ELR (cell line): ENCODE results near the gene GAB2.

Source experiments
- DNase-seq: peaks from one replicate; pipeline ENCODE4 v3.0.0-alpha.2; 2015; ENCODE audit warnings: low read depth

Gene GAB2

DNA sequence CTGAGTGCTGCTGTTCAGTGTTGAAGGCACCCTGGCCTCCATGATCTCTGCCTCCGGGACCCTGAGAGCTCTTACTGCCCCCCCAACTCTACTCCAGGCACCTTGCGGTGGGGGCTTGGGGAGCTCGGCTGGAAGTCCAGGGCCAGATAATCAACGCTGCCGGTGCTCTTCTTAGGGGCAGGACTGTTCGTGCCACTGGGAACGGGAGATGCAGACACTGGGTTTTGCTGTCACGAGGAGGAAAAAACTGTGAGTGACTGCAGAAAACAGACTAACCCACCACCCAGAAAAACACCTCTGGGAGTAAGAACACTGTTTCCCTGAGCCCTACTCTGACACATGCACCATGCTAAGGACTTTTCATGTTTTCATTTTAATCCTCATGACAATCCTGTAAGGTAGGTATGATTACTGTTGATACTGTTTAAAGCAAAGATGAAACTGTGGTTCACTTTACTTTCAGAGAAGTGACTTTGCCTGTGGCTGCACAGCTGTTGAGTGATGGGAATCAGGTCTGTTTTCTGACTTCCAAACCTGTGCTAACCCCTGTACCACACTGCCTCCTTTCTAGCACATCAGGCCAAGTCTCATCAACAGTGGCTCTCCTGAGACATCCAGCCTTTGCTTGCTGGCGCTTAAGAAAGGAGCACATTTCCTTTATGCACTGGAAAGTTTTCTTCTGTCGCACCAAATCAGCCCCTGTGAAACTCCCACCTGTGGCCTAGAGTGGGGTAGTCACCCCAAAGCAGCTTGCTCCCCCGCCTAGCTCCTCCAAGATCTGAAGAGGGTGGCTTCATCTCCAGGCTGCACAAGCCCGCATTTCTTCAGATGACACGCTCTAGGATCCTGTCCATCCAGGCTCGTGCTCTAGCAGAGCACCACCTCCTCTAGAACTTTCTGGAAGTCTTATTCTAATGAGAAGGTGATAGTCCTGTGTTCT, 197.1 kb downstream of the GAB2 start:
- DNase-seq, result no peak

DNA sequence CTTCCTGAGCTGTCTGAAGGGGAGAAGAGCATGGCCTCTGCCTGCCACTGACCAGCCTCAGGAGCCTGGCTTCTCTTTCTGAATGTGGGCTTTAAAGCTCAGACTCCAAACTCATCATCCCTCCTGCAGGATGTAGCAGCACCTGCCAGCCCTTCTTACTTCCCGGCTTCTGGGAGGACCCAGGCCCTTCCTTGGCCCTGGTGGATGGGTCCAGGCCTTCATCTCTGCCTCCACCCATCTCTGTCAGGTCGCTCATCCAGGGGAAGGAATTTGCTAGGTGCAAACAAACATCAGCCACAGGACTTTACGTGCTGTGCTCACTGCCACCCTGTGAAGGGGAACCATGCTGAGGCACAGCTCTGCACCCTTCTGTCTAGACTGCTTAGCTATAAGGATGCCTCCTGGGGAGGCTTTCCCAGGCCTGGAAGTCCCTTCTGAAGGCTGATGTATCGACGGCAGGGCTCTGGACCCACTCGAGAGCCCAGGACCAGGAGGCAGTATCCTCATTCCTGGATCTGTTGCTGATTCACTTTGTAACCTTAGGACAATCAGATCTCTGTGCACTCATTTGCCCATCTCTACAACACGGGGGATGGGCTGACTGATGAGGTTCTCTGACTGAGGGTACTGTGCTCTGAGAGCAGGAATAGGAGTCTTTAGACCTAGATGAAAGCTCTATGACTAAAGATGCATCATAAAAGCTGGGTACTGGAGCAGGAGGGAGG, 198.0 kb downstream of the GAB2 start:
- DNase-seq, result peak; percentile 13

DNA sequence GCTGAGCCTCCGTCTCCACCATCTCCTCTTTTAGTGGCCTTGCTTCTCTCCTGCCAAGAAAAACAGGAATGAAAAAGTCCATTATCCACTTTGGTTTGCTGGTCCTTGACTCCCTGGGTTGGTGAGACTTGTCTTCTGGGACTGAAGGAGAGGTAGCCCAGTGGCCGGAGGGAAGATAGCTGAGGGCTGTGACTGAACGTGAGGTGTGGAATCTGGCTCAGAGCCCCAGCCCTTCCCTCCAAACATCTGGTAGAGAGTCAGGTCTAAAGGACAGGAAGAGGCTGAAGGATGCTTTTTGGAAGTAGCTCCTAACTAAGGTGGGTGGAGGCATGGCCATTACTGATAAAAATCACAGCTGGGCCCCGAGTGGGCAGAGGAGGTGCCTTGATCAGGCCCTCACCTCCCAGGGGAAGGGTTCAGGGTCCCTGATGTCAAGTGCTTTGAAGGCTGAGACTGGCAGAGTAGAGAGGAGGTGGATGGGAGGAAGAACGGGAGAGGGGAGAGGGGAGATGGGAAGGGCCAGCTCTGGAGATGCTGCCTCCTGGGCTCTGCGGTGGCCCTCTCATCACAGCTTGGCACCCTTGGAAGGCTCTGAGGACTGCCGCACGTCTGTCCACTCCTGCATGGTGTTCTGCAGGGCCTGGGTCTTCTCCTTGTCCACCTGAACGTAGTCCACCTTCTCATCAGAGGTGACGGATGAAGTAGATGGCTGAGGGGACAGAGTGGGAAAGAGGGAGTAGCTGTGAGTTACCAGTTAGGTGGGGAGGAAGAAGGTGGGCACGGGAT, 198.7 kb downstream of the GAB2 start:
- DNase-seq, result no peak

DNA sequence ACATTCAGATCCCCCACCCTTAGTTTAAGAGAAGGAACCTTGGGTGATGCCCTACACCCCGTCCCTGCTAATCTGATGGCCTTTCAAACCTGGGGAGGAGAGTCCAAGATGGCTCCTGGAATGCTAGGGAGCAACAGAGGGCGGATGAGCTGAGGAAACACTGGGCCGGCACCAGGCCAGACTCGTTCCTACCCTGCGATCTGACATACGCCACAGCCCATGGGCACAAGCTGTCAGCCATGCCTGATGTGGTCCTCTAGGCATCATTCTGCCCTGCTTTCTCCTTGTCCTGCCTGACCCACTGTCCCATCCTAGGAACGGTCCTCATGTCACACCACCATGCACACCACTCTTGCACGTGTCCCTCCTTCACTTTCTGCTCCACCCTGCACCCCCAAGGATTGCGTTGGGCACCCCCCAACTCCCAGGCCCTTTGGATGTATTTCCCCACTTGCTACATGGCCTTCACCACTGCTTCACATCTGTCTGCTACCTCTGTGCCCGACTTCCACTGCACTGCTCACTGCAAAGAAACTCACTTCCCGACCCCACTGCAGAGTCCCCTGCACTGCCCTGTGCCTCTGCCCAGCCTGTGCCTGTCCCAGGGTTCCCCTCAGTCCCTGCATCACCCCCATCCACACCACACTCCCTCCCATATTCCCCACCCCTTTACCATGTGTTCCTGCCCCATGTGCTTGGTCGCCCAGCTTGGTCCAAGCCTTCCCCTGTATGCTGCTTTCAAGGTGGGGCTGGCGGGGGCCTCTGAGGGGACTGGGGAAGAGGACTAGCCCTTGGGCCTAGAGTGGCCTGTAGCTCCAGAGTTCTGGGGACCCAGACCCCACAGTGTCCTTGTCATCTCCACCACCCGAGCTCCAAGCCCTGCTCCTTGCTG, 199.7 kb downstream of the GAB2 start:
- DNase-seq, result no peak

DNA sequence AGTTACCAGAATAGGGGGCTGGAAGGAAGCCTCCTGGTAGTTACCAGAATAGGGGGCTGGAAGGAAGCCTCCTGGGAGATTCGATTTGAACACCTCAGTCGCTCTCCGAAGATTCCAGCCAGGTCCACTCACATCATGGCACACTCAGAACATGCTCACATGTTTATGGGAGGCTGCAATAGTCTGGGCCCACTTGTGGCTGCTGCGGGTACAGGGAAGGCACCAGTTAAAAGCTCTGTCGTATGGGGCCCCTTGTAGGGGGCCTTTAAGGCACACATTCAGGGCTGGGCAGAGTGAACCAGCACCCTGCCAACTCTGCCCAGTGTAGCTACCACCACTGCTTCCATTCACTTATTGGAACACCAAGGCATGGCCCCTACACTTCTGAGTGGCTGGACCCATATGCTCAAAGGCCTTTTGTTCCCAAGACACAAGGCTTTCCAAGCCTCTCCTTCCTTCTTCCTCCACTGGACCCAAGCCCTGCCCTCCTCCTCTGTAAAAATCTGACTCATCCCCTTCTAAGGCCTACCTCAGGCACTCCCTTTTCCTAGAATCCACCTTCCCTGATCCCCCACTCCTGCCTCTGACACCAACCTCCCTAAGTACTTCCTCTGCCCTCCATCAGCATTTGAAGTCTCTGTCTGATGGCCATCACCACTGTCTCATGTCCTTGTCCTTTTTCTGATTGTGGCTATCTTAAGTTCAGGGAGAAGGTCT, 200.9 kb downstream of the GAB2 start:
- DNase-seq, result no peak

DNA sequence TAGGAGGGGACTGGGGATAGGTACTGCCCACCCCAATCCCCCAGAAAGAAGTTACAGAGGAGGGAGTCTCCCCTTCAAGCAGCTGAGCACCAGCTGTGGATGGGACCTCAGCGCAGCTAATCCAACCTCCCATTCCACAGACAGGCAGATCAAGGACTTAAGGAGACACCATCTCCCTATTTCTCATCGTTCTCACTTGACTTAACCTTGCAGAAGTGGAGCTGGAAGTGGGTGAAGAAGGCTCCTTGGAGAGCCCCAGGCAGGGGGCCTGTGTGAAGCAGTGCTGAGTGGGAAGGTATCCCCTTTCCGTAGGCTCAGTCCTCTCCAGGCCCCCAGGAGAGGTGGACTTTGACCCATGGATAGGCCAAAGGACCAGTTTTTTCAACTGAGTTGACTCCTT, 201.6 kb downstream of the GAB2 start:
- no peak for DNase-seq

DNA sequence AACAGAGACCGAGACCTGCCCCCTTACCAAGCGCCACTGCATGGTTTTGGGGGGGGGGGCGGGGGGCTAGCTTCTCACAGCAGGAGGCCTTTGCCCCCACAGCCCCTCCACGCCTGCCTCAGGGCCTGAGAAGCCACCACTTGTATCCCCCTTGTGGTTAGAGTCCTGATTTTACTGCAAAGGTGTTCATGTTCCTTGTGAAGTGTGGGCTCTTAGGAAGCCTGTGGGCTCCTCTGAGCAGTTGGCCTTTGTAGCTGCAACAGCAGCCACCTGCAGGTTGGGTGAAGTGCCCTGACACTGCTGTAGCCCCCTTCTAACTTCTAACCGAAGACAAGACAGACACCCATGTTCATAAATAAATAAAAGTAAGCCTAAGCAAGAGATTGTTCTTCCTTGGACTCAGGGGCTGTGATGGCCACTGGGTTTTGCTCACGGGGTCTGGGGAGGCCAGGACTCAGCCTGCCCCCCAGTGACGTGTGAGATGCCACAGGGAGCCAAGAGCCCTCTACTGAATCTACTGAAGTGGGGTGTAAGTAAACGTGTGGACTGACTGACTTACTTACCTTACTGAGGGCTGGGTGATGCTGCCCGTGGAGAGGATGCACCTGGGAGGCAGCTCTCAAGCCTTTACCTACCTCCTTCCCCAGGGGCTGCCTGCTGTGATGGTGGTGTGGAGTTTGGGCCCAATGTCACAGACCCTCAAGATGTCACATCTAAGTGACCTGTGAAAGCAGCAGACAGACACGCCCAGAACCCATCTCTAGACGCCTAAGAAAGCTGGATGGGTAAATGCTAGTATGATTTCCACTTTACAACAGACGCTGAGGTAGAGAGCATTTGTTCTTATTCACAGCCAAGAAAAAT, 203.1 kb downstream of the GAB2 start:
- DNase-seq, result no peak

DNA sequence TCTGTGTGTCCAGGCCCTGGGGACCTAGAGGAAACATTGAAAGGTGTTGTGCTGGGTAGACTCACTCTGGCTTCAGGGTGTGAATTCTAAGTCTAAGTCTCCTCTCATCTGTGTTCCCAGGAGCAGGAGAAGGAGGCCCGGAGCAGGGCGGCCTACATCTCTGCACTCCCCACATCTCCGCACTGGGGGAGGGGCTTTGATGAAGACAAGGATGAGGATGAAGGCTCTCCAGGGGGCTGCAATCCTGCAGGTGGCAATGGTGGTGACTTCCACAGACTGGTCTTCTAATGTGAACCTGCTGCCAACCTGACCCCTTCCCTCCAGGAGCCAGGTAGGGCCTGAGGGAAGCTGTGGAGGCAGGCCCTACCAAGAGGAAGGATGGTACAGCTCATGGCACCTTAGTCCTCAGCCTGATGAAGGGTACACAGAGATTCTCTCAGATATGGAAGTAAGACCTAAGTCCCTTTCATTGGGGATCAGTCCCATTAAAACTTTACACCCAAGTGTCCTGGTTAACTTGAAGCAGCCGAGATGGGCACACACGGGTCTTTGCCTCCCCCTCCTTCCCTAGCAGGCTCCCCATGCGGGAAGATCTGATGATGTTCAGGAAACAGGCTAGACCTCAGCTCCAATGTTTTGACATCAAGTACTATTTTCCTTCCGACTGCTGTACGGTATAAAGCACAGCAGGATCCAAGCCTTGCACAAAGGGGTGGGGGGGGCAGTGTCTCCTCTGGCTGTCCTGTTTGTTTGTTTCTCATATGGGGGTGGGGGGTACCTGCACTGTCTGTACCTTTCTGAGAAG, 203.9 kb downstream of the GAB2 start:
- no peak for DNase-seq

DNA sequence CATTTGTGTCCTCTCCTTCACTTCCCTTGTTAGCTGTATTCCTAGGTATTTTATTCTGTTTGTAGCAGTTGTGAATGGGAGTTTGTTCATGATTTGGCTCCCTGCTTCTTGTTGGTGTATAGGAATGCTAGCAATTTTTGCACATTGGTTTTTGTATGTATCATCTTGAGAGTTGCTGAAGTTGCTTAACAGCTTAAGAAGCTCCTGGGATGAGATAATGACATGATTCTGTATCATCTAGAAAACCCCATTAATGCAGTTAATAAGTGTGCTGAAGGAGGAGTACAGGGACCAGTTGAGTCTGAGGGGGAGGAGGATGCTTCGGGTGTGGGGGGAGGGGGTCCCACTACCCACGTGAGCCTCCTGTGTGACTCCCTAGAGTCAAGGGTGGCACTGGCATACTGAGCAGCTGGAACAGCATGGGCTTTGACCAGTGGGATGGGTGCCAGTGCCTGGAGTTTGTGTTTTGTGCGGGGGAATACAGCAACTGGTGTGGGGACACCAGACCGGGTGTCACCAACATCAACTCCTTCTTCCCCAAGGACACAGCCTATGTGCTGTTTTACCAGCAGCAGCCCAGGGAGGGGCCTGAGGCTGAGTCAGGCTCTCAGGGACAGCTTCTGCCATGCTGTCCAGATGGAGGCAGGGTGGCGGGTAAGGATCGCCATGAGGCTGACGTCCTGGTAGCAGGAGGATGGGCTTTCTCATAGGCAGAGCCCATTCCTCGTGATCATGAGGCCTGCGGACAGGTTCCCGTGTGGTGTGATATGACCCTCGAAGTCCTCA, 204.8 kb downstream of the GAB2 start:
- DNase-seq, result no peak

DNA sequence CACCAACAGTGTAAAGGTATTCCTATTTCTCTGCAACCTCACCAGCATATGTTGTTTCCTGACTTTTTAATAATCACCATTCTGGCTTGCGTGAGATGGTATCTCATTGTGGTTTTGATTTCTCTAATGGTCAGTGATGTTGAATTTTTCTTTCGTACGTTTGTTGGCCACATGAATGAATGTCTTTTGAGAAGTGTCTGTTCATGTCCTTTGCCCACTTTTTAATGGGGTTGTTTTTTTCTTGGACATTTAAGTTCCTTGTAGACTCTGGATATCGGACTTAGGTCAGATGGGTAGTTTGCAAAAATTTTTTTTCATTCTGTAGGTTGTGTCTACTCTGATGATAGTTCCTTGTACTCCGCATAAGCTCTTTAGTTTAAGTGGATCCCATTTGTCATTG, 206.1 kb downstream of the GAB2 start:
- no peak for DNase-seq

DNA sequence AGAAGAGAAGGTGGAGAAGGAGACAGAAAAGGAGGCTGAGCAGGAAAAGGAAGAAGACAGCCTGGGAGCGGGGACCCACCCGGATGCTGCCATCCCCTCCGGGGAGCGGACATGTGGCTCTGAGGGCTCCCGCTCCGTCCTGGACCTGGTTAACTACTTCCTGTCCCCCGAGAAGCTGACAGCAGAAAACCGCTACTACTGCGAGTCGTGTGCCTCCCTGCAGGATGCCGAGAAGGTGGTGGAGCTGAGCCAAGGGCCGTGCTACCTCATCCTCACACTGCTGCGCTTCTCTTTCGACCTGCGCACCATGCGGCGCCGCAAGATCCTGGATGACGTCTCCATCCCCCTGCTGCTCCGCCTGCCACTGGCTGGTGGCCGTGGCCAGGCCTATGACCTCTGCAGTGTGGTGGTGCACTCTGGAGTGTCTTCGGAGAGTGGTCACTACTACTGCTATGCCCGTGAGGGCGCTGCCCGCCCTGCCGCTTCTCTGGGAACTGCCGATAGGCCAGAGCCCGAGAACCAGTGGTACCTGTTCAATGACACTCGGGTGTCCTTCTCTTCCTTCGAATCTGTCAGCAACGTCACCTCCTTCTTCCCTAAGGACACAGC, 207.5 kb downstream of the GAB2 start:
- DNase-seq, result no peak

DNA sequence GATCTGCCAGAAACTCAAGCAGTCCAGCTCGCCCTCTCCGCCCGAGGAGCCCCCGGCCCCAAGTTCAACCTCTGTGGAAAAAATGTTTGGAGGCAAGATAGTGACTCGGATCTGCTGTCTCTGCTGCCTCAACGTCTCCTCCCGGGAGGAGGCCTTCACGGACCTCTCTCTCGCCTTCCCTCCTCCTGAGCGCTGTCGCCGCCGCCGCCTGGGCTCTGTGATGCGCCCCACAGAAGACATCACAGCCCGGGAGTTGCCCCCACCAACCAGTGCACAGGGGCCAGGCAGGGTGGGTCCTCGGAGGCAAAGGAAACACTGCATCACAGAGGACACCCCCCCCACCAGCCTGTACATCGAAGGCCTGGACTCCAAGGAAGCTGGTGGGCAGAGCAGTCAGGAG, 208.1 kb downstream of the GAB2 start:
- no peak for DNase-seq

DNA sequence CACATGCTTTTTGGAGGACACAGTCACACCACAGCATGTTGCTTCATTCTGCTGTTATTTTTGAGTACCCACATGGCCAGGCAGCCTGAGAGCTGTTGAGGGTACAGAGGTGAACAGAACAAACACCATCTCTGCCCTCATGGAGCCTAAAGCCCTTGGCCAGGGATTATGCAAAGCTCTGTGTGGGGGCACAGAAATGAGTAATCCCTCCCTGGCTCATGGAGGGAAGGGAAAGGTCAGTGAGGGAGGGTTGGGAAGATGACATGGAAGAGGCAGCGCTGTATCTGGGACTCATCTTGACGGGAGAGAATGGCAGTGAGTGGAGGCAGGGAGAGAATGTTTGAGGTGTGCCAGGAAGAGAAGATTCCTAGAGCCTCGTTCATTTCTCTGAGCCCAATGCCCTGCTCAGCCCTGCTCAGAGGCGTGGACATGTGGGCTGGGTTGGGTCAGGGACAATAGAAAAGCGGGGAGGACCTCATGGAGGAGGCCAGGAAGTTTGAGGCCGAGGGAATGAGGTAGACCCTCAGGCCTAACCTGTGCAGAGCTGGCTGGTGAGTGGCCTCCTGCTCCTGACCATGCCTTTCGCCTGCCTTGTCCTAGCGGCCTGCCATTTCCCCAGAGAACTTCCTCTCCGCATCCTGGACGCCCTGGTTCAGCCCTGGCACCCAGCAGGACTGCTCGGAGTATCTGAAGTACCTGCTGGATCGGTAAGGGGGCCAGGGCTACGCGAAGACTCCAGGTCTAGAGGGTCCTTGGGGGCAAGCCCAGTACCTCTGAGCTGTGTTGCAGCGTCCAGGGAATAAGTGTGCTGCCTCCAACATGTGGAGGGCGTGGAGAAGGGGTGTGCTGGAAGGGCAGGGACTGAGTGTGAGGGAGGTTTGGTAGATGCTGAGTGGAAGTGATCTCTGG, 209.1 kb downstream of the GAB2 start:
- no peak for DNase-seq

DNA sequence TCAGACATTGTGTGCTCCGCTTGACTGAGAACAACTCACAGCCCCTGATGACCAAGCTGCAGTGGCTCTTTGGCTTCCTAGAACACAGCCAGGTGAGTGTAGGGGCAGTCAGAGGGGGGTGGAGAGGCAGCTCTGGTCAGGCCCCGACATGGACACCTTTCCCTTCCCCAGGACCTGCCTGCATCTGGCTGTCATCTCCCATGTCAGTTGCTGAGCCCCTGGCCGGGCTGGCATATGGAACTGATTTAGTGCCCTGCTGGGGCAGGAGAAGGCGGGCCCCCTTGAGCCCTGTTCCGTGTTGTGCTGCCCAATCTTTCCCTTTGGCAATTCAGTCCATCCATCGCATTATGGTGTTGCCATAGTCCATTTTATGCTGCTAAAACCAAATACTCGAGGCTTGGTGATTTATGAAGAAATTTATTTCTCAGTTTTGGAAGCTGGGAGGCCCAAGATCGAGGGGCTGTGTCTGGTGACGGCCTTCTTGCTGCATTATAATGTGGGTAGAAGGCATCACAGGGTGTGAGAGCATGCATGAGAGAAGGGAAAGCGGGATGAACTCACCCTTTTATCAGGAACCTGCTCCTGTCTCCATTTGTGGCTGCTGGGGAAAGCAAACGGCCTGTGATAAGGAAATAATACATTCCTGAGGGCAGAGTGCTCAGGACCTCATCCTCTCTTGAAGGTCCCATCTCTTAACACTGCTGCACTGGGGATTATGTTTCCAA, 209.9 kb downstream of the GAB2 start:
- no peak for DNase-seq

DNA sequence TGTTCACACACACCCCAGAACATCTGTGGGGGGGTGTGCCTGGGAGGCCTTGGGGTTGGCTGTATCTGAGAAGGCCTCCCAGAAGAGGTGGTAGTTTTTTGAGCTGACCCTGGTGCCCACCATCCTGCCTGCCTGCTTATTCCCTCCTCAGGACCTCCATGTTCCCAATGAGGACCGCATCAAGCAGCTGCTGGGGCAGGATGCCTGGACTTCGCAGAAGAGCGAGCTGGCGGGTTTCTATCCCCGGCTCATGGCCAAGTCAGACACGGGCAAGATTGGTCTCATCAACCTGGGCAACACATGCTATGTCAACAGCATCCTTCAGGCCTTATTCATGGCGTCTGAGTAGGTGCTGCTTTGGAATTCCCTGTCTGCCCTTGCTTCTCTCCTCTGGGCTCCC, 211.9 kb downstream of the GAB2 start:
- no peak for DNase-seq

DNA sequence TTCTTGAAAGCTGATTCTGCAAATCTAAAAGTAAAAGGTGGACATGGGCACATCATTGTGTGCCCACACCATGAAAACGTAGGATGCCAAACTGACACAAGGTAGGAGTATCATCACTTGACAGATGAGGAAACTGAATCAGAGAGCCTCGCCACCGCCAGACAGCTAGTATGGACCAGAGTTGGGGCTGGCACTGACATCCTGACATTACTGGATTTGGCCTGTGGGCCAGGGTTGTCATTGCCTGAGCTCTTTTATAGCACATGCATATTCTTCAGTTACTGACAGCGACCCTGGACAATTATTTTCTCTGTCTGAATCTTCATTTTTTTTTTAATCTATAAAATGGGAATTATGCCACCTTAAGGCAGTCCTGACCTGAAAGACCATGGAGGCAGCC, 212.4 kb downstream of the GAB2 start:
- DNase-seq, result no peak
